Uterus (tissue), 2 donors: ENCODE measurements around the gene EIF2S1.

Source experiments
- POLR2A ChIP-seq, 2 donors: fragments of 450-650 bp; IDR thresholded peaks; one replicate each; pipeline ENCODE4 v1.6.1; 2016; ENCODE audit warnings: antibody characterized with exemption in 2 of 2, mild to moderate bottlenecking in 1 of 2, moderate library complexity in 1 of 2
- TF ChIP-seq, protein P1 (sequence below), 4 experiments: fragments of 200-600 bp in 2 of 4; fragments of 450-650 bp in 2 of 4; sonication (generic) in 2 of 4; IDR thresholded peaks; one replicate each; pipeline ENCODE4 v1.5.1; 2016 to 2019; ENCODE audit warnings: antibody characterized with exemption in 4 of 4, mild to moderate bottlenecking in 2 of 4, moderate library complexity in 1 of 4

DNA sequence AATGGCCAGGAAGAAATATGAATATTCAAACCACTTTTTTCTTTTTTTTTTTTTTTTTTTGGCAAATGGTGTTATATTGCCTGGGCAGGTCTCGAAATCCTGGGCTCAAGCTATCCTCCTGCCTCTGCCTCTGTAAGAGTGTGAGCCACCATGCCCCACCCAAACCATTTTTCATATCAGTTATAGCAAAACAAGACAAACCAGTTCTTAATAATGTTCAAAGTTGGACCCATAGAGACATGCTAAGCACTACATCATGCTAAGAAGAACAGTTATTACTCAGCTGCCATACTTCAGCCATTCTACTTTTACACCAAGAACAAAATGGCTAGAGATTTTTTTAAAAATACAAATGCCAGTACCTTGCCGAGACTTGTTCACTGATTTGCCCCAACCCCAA lies 25.5 kb downstream of the EIF2S1 start:
- TF ChIP-seq, protein P1, sequence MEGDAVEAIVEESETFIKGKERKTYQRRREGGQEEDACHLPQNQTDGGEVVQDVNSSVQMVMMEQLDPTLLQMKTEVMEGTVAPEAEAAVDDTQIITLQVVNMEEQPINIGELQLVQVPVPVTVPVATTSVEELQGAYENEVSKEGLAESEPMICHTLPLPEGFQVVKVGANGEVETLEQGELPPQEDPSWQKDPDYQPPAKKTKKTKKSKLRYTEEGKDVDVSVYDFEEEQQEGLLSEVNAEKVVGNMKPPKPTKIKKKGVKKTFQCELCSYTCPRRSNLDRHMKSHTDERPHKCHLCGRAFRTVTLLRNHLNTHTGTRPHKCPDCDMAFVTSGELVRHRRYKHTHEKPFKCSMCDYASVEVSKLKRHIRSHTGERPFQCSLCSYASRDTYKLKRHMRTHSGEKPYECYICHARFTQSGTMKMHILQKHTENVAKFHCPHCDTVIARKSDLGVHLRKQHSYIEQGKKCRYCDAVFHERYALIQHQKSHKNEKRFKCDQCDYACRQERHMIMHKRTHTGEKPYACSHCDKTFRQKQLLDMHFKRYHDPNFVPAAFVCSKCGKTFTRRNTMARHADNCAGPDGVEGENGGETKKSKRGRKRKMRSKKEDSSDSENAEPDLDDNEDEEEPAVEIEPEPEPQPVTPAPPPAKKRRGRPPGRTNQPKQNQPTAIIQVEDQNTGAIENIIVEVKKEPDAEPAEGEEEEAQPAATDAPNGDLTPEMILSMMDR (IDR thresholded peaks at IDR 0.05) = no peak
- no peak for TF ChIP-seq POLR2A (IDR thresholded peaks at IDR 0.05)
